Naive thymus-derived CD8-positive, alpha-beta T cell (primary cell): ENCODE data around the gene CYP21A2. TPM values are rescaled to one million over a fixed set of nuclear protein-coding genes. Genes with fewer than 3 reads are reported as not detected.
"Not testable (repeated sequence)": the region's sequence is repeated elsewhere in the genome, so short reads cannot be mapped to it uniquely, and the experiment has no call there.

Experiments
- ATAC-seq, 2 donors: fragments of 150-1000 bp; cut with Tn5 transposase in 1 of 2; sonication (Bioruptor Pico), chemical (Tn5 transposase) in 1 of 2; 1 replicate in 1 of 2; 2 replicates in 1 of 2; pipeline ENCODE4 v1.10.0; 2021; ENCODE audit warnings: mild to moderate bottlenecking in 2 of 2, moderate library complexity in 2 of 2
- POLR2A ChIA-PET: fragments of 350-600 bp; sonication (Branson Sonifier 250); formaldehyde crosslinking; loops from one replicate; lab custom pipeline; 2021; ENCODE audit warnings: antibody characterized with exemption; lab: Charles Lee
- DNase-seq, 10 donors: peaks; one replicate each; pipeline versions ENCODE4 v3.0.0 to v3.0.0-alpha.2; 2020 to 2022
- H3K27ac Mint-ChIP-seq, 10 donors: one replicate each; pipeline ENCODE4 v1.8.0; 2020 to 2022; ENCODE audit warnings: mild to moderate bottlenecking in 10 of 10, mixed read lengths in 10 of 10, moderate library complexity in 4 of 10, inconsistent platforms in 1 of 10
- H3K27me3 Mint-ChIP-seq, 5 donors: one replicate each; pipeline ENCODE4 v1.8.0; 2021 to 2022; ENCODE audit warnings: mixed read lengths in 5 of 5
- H3K36me3 Mint-ChIP-seq, 3 donors: one replicate each; pipeline ENCODE4 v1.8.0; 2020 to 2022; ENCODE audit warnings: mixed read lengths in 3 of 3, mild to moderate bottlenecking in 2 of 3, inconsistent platforms in 1 of 3
- H3K4me1 Mint-ChIP-seq, 4 donors: one replicate each; pipeline ENCODE4 v1.8.0; 2021 to 2022; ENCODE audit warnings: mixed read lengths in 4 of 4
- H3K4me3 Mint-ChIP-seq, 10 donors: one replicate each; pipeline ENCODE4 v1.8.0; 2020 to 2022; ENCODE audit warnings: mild to moderate bottlenecking in 10 of 10, mixed read lengths in 10 of 10, moderate library complexity in 6 of 10, inconsistent platforms in 1 of 10
- H3K9me3 Mint-ChIP-seq, 9 donors: one replicate each; pipeline ENCODE4 v1.8.0; 2020 to 2022; ENCODE audit warnings: mixed read lengths in 9 of 9, mild to moderate bottlenecking in 3 of 9, inconsistent platforms in 1 of 9, moderate library complexity in 1 of 9
- polyA plus RNA-seq, 3 donors: library from polyadenylated mRNA; unstranded; fragments of 300-500 nt; fragmentation: Illumina TruSeq; gene quantifications; one replicate each; pipeline ENCODE4 v1.2.3, GENCODE V29; 2021
- total RNA-seq, 8 experiments: library from RNA in 2 of 8; stranded (reverse) in 2 of 8; gene quantifications; one replicate each; pipeline ENCODE4 v1.2.3 and lab custom pipeline; 2021 to 2026

CYP21A2 gene
- total RNA-seq = 1 to 10 TPM; 1.2 to 1.8 TPM
- not detected for polyA plus RNA-seq
- total RNA-seq (lab: John Stamatoyannopoulos, UW) = 0 to 2.0 (median 0.10) reads per million in 6 experiments

DNA sequence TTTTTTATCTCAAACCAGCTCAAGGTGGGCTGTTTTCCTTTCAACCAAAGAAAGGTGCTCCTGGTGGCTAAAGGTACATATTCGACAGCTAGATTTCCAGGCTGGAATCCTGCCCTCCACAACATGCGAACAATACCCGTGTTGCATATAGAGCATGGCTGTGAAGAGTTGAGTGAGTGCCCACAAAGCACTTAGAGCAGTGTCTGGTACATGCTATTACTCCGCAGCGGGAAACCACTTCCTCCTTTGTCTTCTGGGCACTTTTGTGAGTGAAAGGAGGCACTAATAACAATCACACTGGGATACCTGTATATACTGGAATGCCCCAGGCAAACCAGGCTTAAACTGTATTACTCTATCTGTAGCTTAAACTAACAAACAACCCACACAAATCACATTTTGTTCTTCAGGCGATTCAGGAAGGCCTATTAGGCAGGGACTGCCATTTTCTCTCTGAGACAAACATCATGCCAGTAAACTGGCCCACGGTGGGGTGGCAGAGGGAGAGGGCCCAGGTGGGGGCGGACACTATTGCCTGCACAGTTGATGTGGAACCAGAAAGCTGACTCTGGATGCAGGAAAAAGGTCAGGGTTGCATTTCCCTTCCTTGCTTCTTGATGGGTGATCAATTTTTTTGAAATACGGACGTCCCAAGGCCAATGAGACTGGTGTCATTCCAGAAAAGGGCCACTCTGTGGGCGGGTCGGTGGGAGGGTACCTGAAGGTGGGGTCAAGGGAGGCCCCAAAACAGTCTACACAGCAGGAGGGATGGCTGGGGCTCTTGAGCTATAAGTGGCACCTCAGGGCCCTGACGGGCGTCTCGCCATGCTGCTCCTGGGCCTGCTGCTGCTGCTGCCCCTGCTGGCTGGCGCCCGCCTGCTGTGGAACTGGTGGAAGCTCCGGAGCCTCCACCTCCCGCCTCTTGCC is at the start of gene CYP21A2:
Gene CYP21A2, plus strand, starts transcription at position 818 of the 927 bp plus-strand sequence. Its CDS starts 8 bp downstream, at position 826.
- POLR2A ChIA-PET, H3K9me3 Mint-ChIP-seq, H3K4me1 Mint-ChIP-seq, H3K36me3 Mint-ChIP-seq, H3K27me3 Mint-ChIP-seq: not testable (repeated sequence)
- peak within 1 kb of the TSS; percentile 27 to 91 (median 78) for H3K27ac Mint-ChIP-seq
- ATAC-seq (peak; percentile 91 to 98), DNase-seq (peak in 3 of 10 donors; percentile 10 to 24 (median 11))
- H3K4me3 Mint-ChIP-seq = peak within 1 kb of the TSS in 8 of 10 donors; percentile 20 to 62 (median 53)

GRCh38 chr6:31989363-31989762 is 48.9 kb upstream of the CYP21A2 start:
- ATAC-seq, H3K4me1 Mint-ChIP-seq, POLR2A ChIA-PET, H3K4me3 Mint-ChIP-seq, H3K9me3 Mint-ChIP-seq, H3K36me3 Mint-ChIP-seq, H3K27me3 Mint-ChIP-seq, DNase-seq, H3K27ac Mint-ChIP-seq: not testable (repeated sequence)

DNA sequence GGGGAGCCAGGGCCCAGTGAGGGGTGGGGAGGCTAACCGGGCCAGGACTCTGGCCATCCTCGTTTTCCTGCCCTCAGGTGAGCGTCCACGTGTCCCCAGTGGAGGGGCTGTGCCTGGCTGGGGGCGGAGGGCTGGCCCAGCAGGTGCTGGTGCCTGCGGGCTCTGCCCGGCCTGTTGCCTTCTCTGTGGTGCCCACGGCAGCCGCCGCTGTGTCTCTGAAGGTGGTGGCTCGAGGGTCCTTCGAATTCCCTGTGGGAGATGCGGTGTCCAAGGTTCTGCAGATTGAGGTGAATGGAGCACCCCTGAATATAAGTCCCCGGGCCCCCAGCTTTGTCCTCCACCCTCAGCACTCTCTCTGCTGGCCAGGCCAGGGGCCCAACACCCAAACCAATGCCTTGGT is 43.8 kb upstream of the CYP21A2 start:
- H3K36me3 Mint-ChIP-seq, H3K9me3 Mint-ChIP-seq, ATAC-seq, POLR2A ChIA-PET, H3K27ac Mint-ChIP-seq, H3K27me3 Mint-ChIP-seq, H3K4me3 Mint-ChIP-seq, H3K4me1 Mint-ChIP-seq: not testable (repeated sequence)
- DNase-seq = peak in 1 of 10 donors; percentile 23

GRCh38 chr6:31996385-31996784 is 41.8 kb upstream of the CYP21A2 start:
- H3K9me3 Mint-ChIP-seq, H3K4me3 Mint-ChIP-seq, POLR2A ChIA-PET, H3K27ac Mint-ChIP-seq, ATAC-seq, H3K4me1 Mint-ChIP-seq, H3K36me3 Mint-ChIP-seq, H3K27me3 Mint-ChIP-seq: not testable (repeated sequence)
- peak in 1 of 10 donors; percentile 6 for DNase-seq

- POLR2A ChIA-PET, H3K27me3 Mint-ChIP-seq, H3K27ac Mint-ChIP-seq, H3K9me3 Mint-ChIP-seq, H3K4me3 Mint-ChIP-seq, DNase-seq, ATAC-seq, H3K36me3 Mint-ChIP-seq: not testable (repeated sequence)
- H3K4me1 Mint-ChIP-seq = peaks cover 2 to 11% (median 8%) of the 10 kb centered on the region in 4 donors
Measured at GRCh38 chr6:32002546-32003268, 35.5 kb upstream of the CYP21A2 start.

DNA sequence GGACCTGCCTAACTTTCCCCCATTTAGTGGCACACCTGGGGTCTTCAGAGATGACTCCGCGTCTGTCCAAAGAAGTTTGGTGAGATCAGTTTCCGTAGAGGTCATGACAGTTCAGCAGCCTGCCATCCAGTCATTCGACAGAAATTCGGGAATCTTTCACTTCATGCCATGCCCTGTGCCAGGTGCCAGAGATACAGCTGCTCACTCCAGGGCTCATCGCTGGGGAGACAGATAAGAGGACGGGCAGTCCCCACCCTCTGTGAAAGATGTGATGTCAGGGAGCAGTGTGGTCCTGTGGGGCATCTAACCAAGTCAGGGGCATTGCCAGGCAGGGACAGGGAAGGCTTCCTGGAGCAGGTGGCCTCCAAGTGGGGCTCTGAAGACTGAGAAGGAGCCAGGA is 34.9 kb upstream of the CYP21A2 start:
- H3K27ac Mint-ChIP-seq, POLR2A ChIA-PET, DNase-seq, H3K36me3 Mint-ChIP-seq, ATAC-seq, H3K4me3 Mint-ChIP-seq, H3K27me3 Mint-ChIP-seq, H3K9me3 Mint-ChIP-seq: not testable (repeated sequence)
- peaks cover 2 to 11% (median 8%) of the 10 kb centered on the region in 4 donors for H3K4me1 Mint-ChIP-seq

- DNase-seq, POLR2A ChIA-PET, H3K27me3 Mint-ChIP-seq, H3K9me3 Mint-ChIP-seq, H3K36me3 Mint-ChIP-seq, ATAC-seq: not testable (repeated sequence)
- Mint-ChIP-seq H3K27ac (peak overlapping the region in 1 of 10 donors; percentile 22), H3K4me3 (peak overlapping the region in 1 of 10 donors; percentile 21), H3K4me1 (peaks cover 2 to 11% (median 8%) of the 10 kb centered on the region in 4 donors)
Measured at GRCh38 chr6:32004393-32004792, 33.8 kb upstream of the CYP21A2 start.

GRCh38 chr6:32004864-32005537 is 33.2 kb upstream of the CYP21A2 start:
- H3K27me3 Mint-ChIP-seq, H3K36me3 Mint-ChIP-seq, POLR2A ChIA-PET, H3K9me3 Mint-ChIP-seq: not testable (repeated sequence)
- DNase-seq = peak in 1 of 10 donors; percentile 20
- peak overlapping the region; percentile 13 to 92 (median 80) for H3K27ac Mint-ChIP-seq
- H3K4me1 Mint-ChIP-seq = peaks cover 2 to 11% (median 8%) of the 10 kb centered on the region in 4 donors
- peak overlapping the region in 5 of 10 donors; percentile 2 to 64 (median 21) for H3K4me3 Mint-ChIP-seq
- peak; percentile 96 to 99 for ATAC-seq

DNA sequence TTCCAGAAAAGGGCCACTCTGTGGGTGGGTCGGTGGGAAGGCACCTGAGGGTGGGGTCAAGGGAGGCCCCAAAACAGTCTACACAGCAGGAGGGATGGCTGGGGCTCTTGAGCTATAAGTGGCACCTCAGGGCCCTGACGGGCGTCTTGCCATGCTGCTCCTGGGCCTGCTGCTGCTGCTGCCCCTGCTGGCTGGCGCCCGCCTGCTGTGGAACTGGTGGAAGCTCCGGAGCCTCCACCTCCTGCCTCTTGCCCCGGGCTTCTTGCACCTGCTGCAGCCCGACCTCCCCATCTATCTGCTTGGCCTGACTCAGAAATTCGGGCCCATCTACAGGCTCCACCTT is 32.7 kb upstream of the CYP21A2 start:
- H3K36me3 Mint-ChIP-seq, H3K9me3 Mint-ChIP-seq, H3K4me3 Mint-ChIP-seq, DNase-seq, H3K27me3 Mint-ChIP-seq, ATAC-seq, POLR2A ChIA-PET: not testable (repeated sequence)
- Mint-ChIP-seq H3K4me1 (peaks cover 2 to 11% (median 8%) of the 10 kb centered on the region in 4 donors), H3K27ac (peak overlapping the region in 3 of 10 donors; percentile 53 to 92 (median 80))

GRCh38 chr6:32005991-32006529 is 32.2 kb upstream of the CYP21A2 start:
- POLR2A ChIA-PET, H3K27me3 Mint-ChIP-seq: not testable (repeated sequence)

DNA sequence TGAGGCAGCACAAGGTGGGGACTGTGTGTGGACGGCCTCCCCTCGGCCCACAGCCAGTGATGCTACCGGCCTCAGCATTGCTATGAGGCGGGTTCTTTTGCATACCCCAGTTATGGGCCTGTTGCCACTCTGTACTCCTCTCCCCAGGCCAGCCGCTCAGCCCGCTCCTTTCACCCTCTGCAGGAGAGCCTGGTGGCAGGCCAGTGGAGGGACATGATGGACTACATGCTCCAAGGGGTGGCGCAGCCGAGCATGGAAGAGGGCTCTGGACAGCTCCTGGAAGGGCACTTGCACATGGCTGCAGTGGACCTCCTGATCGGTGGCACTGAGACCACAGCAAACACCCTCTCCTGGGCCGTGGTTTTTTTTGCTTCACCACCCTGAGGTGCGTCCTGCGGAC is 31.1 kb upstream of the CYP21A2 start:
- POLR2A ChIA-PET, ATAC-seq, H3K4me3 Mint-ChIP-seq, H3K27me3 Mint-ChIP-seq, H3K27ac Mint-ChIP-seq, H3K9me3 Mint-ChIP-seq, H3K36me3 Mint-ChIP-seq, DNase-seq: not testable (repeated sequence)
- peaks cover 2 to 11% (median 8%) of the 10 kb centered on the region in 4 donors for H3K4me1 Mint-ChIP-seq

More at GRCh38 chr6:32005991-32006529, 32.2 kb upstream of the CYP21A2 start:
- not testable (repeated sequence) for ATAC-seq, H3K36me3 Mint-ChIP-seq, H3K9me3 Mint-ChIP-seq, H3K4me3 Mint-ChIP-seq
- DNase-seq = peak in 1 of 10 donors; percentile 47
- Mint-ChIP-seq H3K4me1 (peaks cover 2 to 11% (median 8%) of the 10 kb centered on the region in 4 donors), H3K27ac (peak overlapping the region in 1 of 10 donors; percentile 17)

- H3K27me3 Mint-ChIP-seq, ATAC-seq, DNase-seq: not testable (repeated sequence)
Measured at GRCh38 chr6:32008037-32008436, 30.2 kb upstream of the CYP21A2 start.

More at GRCh38 chr6:32008037-32008436, 30.2 kb upstream of the CYP21A2 start:
- POLR2A ChIA-PET, H3K9me3 Mint-ChIP-seq, H3K36me3 Mint-ChIP-seq, H3K27ac Mint-ChIP-seq, H3K4me3 Mint-ChIP-seq: not testable (repeated sequence)
- peaks cover 2 to 11% (median 8%) of the 10 kb centered on the region in 4 donors for H3K4me1 Mint-ChIP-seq
